Colon (tissue), 2 donors: ENCODE measurements around the gene HNF4A.

Source experiments
- FAIRE-seq: peaks from 2 replicates; lab custom pipeline; 2012; peaks lifted over from hg19 to GRCh38; lab: Jason Lieb, UNC
- donor health status: control.
- donor health status: control.

The HNF4A gene

DNA sequence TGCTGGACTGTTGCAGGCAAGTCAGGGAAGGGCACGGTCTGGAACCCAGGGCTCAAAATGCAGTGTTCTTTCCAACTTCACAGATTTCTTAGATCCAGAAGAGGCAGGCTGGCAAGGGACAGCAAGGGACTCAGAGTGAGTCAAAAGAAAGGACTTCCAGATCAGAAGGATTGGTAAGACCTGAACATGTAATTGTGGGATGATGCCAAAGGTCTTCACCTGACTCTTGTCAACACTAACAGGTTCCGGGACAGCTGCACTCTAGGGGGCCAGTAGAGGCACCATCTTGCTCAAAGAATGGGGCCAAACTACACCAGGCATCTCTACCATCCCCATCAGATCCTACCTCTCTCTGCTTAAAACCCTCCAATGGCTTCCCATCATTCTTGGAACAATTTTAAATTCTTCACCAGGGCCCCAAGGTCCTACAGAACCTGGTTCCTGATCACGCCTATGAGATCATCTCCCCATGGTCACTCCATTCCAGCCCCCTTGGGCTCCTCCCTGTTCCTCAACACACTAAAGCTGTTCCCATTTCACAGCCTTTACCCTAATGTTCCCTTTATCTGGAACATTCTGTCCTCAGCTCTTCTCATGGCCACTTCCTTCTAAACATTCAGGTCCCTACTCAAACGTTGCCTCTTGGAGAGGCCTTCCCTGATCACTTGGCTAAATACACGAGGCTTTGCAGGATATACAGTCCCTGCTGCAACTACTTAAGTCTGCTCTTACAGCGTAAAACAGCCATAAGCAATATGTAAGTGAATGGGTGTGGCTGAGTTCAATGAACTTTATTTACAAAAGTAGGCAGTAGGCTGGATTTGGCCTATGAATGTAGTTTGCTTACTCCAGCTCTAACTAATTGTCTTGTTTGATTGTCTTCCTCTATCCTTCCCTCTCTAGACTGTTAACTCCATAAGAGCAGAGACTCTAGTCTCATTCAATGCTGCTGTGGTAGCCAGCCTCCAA is 90.5 kb downstream of the HNF4A start:
- no peak for FAIRE-seq

DNA sequence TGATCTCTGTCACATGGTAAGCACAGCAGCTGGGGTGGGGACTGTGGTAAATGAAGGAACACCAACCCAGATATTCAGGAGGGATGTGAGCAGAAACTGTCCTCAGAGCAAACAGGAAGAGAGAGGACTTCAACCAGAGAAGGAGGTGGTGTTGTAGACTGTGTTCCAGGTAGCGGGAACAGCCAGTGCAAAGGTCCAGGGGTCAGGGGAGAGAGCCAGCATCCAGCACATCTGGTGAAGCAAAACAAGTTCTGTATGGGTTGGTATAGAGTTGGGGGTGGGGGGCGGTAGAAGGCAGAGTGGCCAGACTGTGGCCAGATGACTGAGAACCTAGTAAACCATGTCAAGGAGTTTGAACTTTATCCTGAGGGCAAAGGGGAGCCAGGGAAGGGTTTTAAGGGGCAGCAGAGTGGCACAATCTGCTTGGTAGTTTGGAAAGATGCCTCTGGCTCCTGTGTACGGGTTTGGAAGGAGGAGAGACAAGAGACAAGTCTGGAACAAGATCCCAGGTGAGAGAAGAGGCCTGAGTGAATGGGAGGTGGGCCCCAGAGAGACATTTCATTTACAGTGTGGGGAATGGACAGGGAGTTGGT is 92.4 kb downstream of the HNF4A start:
- no peak for FAIRE-seq

DNA sequence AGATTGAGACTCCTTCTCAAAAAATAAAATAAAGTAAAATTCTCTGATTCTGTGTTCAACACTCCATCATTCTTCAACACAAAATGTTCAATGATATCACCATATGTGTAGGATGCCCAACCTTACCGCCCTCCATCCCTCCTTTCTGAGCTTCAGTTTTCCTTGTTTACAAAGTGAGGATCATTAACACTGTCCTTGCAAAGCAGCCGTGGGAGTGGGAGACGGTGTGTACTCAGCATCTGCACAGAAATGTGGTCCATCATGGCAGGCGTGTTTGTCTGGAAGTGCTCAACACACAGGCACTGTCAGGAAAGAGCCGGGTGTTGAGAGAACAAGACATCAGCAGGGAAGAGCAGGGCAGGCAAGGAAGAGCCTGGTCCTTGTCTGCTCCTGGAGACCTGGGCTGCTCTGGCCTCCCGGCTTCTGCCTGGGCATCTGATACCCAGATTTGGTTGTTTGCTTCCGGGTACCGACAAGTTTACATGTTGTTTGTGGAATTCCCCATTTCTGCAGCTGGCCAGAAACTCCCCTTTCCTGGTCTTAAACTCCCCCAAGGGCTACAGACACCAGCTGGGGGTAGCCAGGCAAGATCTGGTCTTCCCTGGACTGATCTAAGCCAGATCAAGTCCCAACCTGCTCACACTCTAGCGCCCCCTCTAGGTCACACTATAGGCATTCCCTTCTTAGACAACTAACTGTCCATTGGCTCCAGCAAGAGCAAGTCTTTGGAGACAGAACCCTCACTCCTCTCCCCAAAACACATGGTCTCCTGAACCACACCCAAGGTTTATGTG is 93.5 kb downstream of the HNF4A start:
- FAIRE-seq = no peak

DNA sequence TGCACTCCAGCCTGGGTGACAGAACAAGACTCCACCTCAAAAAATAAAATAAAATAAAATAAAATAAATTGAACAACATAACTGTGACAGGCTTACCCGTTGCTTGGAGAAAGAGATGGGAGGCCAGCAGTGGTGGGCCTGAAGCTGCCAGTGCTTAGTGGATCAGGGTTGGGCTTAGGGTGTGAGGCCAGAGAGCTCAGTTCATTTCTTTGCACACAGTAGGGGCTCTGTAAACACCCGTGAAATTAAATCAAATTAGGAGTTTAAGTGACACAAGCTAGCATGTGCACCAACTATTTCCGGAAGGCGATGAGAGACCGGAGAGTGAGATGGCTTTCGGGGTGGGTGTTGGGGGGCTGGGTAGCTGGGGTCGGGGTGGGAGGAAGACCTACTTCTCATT is 94.4 kb downstream of the HNF4A start:
- FAIRE-seq = no peak

DNA sequence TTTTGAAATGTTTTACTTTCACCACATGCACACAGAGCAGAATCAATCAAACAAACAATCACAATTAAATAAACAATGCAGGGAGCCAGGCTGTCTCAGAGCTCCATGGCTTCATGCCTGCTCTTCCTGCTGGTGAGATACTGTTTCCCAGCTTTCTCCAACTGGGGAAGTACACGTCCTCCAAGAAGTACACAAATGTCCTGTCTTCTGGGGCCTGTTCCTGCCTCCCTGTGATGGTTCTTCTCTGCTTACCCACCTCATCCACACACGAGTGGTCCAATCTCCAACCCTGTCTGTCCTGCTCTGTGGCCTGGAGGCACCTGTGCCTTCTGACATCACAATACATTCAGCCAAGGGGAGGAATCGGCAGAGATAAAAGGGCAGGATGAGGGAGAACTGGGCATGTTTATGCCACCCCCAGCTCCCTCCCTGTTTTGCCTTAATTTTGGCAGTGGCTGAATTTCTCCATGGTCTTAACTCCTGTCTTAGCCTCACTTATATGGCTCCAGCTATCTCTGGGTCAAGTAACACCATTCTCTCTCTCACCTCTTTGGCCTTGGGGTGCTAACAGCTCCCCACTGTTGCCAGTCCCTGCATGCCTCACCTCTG is 94.9 kb downstream of the HNF4A start:
- FAIRE-seq = no peak

DNA sequence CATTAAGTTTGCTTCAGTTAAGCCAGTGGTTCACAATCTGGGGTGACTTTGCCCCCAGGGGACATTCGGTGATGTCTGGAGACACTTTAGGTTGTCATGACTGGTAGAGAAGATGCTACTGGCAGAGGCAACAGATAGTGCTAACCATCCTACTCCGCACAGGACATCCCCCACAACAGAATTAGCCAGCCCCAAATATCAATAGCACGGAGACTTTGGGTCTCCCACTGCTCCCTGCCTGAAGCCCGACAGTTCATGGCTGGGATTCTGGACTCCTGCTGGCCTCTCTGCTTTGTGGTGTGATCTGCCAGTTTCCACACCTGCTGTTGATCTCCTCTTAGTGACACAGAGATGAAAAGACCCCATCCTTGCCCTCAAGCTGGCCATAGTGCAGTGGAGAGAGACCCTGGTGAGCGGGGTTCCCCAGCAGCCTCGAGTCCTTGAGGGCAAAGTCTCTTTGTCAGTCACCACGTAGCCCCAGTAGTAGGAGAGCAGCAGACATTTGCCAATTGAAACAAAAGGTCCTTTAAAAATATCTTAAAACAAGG is 95.5 kb downstream of the HNF4A start:
- FAIRE-seq = no peak

DNA sequence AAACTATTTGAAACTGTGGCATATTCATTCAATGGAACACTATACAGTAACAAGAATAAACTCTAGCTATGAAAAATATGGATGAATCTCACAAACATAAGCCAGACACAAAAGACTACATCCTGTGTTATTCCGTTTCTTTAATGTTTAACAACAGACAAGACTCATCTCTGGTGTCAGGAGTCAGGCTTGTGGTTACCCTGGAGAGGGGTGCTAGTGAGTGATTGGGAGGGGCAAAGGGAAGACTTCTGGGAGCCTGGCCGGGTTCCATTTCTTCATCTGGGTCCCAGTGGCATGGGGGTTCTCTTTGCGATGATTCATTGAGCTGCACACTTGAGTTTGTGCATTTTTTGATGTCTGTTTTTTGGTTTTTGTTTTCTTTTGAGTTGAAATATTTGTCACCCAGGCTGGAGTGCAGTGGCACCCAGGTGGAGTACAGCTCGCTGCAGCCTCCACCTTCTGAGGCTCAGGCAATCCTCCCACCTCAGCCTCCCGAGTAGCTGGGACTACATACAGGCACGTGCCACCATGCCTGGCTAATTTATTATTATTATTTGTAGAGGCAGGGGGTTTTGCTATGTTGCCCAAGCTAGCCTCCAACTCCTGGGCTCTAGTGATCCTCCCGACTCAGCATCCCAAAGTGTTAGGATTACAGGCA is 98.9 kb downstream of the HNF4A start:
- FAIRE-seq = no peak

DNA sequence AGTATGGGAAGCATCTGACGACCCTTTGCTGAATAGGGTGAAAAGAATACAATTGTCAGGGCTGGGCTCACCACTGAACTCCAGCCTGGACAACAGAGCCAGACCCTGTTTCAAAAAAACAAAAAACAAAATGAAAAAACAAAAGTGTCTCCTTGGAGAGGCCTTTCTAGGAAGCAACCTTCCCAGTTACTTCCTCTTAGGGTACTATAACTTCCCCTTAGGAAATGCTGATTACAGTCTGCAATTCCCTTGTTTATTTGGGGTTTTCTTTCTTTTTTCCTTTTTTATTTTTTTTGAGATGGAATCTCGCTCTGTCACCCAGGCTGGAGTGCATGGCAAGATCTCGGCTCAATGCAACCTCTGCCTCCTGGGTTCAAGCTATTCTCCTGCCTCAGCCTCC is 99.6 kb downstream of the HNF4A start:
- no peak for FAIRE-seq

DNA sequence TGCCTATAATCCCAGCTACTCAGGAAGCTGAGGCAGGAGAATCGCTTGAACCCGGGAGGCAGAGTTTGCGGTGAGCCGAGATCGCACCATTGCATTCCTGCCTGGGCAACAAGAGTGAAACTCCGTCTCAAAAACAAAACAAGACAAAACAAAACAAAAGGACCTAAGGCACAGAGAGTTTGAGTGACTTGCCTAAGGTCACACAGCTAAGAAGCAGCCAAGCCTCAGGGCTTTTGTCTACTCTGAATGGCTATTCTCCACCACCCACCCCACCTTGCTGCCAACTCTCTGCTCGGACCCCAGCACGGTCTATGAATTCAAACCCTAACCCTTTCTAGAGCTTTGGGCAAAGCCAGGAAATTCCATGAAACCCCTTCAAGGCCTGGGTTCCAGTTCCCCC is 101.1 kb downstream of the HNF4A start:
- no peak for FAIRE-seq

DNA sequence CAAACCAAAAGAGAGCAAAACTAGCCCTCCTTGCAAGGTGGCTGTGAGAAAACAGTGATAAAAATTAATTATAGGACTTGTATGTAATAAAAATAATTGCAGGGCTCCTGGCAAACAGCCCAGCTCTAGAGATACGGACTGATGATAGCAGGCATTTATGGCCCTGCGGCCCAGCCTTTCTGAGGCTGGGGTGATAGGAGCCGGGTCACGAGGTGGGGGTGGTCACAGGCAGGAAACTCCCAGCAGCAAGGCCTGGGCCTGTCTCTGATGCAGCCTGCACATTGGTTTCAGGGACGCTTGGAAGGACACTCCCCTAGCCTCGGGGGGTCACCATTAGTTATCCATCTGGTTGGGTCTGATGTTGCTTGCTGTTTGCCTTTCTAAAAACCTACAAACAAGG is 101.5 kb downstream of the HNF4A start:
- FAIRE-seq = no peak

DNA sequence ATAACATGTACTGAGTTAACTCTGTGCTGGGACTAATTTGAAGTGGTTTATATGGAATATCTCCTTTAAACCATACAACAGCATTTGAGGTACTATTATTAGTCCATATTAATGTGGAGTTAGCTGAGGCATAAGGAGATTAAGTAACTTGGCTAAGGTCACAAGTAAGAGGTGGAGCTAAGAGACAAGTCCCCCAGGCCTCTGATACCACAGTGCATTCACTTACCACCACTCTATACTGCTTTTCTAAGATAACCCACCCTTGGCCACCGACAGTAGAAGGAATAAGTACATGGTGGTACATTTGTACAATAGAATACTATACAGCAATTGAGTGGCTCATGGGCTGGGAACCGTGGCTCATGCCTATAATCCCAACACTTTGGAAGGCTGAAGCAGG is 103.8 kb downstream of the HNF4A start:
- no peak for FAIRE-seq

DNA sequence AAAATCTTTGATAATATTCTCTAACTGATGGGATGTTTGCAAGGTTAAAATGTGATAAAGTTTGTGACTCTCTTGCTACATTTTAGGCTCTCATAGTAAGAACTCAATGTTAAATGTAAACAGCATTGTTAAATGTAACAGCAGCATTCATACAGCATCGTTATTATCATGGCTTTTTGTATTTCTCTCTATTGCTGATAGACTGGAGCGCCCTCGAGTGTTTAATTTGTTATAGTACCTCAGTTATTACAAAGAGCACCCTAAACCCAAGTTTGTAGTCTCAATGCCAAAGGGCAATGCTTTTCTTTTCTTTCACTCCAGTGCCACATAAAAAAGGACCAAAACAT is 105.3 kb downstream of the HNF4A start:
- FAIRE-seq = no peak

DNA sequence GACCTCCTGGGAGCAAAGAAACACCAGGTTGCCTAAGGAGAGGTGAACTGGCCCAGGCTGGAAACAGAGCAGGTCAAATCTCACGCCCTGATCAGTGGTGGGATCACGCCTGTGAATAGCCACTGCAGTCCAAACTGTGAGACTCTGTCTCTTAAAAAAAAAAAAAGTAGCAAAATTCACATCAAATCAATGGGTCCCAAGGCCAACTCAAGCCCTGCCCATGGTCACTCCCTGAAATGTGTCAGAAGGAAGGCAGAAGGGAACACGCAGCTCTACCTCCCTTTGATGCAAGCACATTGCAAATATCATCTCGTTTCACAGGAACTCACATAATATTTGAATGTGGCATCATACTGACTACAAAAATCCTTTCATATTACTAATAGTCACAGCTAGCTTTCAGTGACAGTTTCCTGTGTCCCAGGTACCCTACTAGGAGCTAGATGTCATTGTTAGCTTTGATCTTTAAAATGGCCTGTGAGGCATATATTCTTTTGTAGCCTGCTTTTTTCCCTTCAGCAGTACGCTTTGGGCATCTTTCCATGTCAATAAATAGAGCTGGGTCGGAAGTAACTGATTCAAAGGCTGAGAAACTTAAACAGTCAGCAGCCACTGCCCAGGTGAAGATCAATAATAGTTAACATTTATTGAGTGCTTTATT is 105.8 kb downstream of the HNF4A start:
- no peak for FAIRE-seq

DNA sequence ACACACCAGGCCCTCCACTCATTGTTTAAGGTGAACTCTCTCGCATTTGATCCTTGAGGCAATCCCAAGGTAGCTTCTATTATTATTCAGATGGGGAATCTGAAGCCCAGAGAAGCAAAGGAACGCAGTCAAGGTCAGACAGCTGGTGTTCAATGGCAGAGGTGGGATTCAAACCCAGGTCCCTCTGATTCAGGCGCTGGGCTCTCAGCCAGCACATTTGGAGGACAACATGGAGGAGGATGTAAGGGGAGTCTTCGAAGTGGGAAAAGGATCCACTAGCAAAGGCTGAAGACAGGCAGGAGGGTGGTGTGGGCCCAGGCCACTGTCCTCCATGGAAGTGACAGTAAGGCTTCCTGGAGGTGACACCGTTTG is 106.3 kb downstream of the HNF4A start:
- no peak for FAIRE-seq

DNA sequence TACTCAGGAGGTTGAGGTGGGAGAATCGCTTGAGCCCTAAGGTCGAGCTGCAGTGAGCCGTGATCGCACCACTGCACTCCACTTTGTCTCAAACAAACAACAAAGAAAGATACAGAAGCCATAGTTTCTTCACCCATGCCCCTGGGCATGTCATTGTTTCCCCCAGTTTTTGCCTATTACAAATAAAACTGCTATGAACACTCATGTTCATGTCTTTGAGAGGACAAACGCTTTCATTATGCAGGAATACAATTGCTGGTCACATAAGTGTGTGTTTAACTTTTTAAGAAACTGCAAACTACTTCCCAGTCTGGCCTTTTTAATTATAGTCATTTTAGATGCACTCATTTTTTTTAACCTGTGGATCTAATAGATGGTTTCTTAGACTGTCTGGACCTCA is 108.0 kb downstream of the HNF4A start:
- FAIRE-seq = no peak

DNA sequence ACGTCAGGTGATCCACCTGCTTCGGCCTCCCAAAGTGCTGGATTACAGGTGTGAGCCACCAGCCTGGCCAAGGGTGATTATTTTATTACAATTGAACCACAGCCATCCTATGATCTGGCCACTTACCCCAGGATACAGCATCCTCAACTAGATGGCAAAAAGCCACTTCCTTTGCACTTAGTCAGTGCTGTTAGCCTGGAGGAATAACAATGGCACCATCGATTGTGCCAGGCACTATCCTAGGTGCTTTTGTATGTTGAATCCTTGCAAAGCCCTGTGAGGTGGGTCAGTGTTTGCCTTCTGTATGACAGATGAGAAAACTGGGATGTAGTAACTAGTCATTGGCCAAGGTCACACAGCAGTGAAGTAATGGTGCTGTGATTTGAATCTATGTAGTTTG is 109.0 kb downstream of the HNF4A start:
- FAIRE-seq = no peak

DNA sequence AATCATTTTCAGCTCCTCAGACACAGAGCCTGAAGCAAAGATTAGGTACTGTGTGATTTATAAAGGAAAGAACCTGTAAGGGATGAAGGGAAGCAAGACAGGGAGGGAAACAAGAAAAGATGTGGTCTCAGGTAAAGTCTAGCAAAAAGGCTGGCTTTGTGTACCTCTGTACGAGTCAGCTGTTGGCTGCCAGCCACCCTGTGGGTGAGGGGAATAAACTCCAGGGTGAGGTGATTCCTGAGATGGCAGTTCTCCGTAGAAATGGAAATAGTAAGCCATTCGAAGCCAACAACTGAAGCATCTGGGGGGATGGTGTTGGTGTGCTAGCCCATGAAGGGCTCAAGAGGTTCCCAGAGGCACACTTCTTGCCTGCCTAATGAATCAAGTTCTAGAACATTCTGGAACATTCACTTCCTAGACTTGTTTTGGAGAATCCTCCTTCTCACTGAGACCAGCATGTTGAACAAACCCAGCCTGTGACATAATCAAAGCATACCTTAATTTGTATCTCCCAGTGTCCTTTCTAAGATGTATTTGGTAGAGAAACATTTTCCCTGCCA is 109.6 kb downstream of the HNF4A start:
- no peak for FAIRE-seq

DNA sequence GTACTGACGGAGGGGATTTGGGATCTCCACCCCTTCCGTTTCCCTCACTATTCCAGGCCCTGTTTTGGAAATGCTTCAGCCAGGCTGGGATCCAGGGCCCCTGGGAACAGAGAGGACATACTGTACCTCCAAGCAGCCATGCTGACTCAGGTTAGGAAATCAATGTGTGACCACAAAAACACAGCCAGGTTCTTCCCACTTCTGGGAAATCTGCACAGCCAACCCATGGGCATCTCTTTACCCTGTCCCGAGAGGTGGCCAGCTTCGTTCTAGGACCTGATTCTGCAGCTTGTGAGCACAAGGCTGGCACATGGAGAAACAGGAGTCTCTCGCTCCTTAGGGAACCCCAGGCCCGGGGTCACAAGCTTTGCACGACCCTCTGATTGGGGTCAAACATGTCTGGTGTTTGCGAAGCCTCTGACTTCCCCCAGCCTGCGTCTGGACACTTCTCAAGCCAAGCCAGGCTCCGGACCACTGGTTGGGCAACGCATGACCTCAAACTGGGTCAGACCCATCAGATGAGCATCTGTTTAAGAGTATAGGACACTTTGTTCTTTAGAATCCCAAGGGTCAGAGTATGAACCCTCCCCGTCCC is 111.9 kb downstream of the HNF4A start:
- FAIRE-seq = no peak

DNA sequence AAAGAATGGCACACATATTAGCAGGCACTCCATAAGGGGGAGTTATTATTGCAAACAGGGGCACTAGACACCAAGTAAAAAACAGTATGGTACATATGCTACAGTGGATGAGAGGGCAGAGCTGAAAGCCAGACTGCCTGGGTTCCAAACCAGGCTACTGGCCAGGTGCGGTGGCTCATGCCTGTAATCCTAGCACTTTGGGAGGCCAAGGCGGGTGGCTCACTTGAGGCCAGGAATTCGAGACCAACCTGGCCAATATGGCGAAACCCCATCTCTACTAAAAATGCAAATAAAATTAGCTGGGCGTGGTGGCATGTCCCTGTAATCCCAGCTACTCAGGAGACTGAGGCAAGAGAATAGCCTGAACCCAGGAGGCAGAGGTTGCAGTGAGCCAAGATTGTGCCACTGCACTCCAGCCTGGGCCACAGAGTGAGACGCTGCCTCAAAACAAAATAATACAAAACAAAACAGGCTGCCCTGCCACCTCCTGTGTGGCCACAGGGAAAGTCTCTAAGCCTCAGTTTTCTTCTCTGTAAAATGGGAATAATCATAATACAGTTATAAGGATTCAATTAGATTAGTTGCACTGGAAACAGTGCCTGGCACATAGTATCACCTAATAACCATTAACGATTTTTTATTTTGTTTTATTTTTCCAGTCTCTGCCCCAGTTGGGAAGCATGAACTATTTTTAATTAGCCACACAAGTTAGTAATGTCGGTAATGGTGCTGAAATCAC is 112.7 kb downstream of the HNF4A start:
- FAIRE-seq = no peak

DNA sequence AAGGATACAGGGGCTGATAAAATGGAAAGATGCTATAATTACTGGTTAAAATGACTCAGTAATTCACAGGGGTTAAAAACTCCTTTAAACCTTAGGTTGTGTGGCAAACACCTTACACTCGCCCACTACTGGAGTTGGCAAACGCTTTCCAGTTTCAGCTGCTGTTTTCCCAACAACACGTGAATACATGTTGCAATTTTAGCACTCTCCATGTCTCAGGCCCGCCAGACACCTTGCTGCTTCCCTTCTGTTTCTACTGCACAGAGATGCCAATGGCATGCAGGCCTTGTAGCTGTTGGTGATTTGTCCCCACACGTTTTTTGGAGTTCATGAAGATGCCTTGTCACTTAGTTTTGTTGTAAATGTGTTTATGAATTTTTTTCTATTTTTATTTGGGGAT is 114.8 kb downstream of the HNF4A start:
- FAIRE-seq = no peak
